ENCODE measurements around the gene PDZD8. TPM values are rescaled to one million over a fixed set of nuclear protein-coding genes. Genes with fewer than 3 reads are reported as not detected.

PDZD8 gene
- total and polyA plus RNA-seq, 8 donors = 4.6 to 55.9 (median 39.9) TPM

GRCh38 chr10:117366741-117367140 lies 8.5 kb downstream of the PDZD8 start:
- Histone ChIP-seq H3K27me3 (no peaks in the 10 kb centered on the region), H3K4me3 (peak overlapping the region in 1 of 4 donors; percentile 4), H3K9me3 (no peaks in the 10 kb centered on the region), H3K27ac (peak overlapping the region in 2 of 4 donors; percentile 80 to 92), H3K36me3 (no peaks in the 10 kb centered on the region), H3K4me1 (peaks cover 52 to 66% (median 66%) of the 10 kb centered on the region in 3 donors)
- FAIRE-seq = no peak
- peak in 3 of 4 donors; percentile 8 to 22 (median 9) for ATAC-seq
- intact Hi-C loops (cut with DNase I) = no loop called here
- WGBS, 2 donors = 37 to 50% methylated on average over 4 of the region's 4 CpGs
- no peak for DNase-seq
- TF ChIP-seq CTCF (IDR thresholded peaks at IDR 0.05) = no peak

DNA sequence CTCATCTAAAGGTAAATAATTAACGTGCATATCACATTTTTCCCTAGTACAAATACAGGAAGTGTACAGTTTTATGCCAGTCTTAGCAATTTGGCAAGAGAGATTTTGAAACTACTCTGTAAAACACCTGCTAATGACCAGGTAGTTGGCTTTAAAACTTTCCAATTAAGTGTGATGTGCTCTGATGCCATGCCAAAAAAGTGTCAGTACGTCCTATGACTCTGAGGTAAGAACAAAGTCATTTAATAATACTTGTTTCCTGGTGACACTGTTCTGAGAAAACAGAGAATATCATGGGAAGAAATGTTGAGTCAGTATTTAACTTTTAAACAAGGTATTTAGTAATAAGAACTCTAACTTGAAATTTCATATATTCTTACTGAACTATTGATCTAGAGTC lies 9.6 kb downstream of the PDZD8 start:
- H3K4me3 ChIP-seq = peak overlapping the region in 2 of 4 donors; percentile 13 to 22
- H3K4me1 ChIP-seq = peaks cover 57 to 73% (median 73%) of the 10 kb centered on the region in 3 donors
- no peaks in the 10 kb centered on the region for H3K9me3 ChIP-seq
- DNase-seq (peak in 3 of 6 donors; percentile 78 to 83 (median 79)), ATAC-seq (peak; percentile 62 to 85 (median 82)), FAIRE-seq (peak; percentile 95)
- H3K27ac ChIP-seq = peak overlapping the region; percentile 61 to 92 (median 75)
- TF ChIP-seq CTCF (IDR thresholded peaks at IDR 0.05) = no peak
- intact Hi-C loops (cut with DNase I) = no loop called here
- 1 to 7% methylated on average over 2 of the region's 2 CpGs for WGBS, 2 donors
- no peaks in the 10 kb centered on the region for H3K36me3 ChIP-seq
- H3K27me3 ChIP-seq = no peaks in the 10 kb centered on the region

GRCh38 chr10:117364110-117364960 lies 10.9 kb downstream of the PDZD8 start:
- Histone ChIP-seq H3K4me3 (no peak overlapping the region), H3K9me3 (no peaks in the 10 kb centered on the region), H3K27me3 (no peaks in the 10 kb centered on the region), H3K27ac (peak overlapping the region in 2 of 4 donors; percentile 80 to 92), H3K4me1 (peaks cover 53 to 78% (median 75%) of the 10 kb centered on the region in 3 donors), H3K36me3 (no peaks in the 10 kb centered on the region)
- intact Hi-C loops (cut with DNase I) = no loop called here
- DNase-seq (no peak), ATAC-seq (no peak), FAIRE-seq (no peak)
- TF ChIP-seq CTCF (IDR thresholded peaks at IDR 0.05) = no peak
- 44 to 45% methylated on average over 6 of the region's 6 CpGs for WGBS, 2 donors

DNA sequence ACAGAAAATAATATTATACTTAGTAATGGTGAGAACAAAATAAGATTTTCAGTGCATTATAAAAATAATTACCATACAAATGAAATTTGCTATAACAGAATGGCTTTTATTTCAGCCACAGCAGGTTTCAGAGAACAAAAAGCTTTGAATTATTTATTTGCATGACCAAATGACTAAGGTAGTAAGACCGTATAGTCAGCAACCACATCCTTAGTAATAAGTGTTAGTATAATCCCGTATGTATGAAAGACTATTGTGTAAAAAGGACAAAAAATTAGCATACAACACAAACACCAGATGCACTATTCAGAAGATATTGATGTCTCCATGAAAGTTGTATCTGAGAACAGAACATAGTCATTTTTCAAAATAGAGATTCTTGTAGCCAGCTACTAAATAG lies 12.2 kb downstream of the PDZD8 start:
- no peak for TF ChIP-seq CTCF (IDR thresholded peaks at IDR 0.05)
- Histone ChIP-seq H3K27ac (peak overlapping the region in 2 of 4 donors; percentile 72 to 92), H3K27me3 (no peaks in the 10 kb centered on the region), H3K4me3 (no peak overlapping the region), H3K4me1 (peaks cover 49 to 80% (median 77%) of the 10 kb centered on the region in 3 donors), H3K36me3 (no peaks in the 10 kb centered on the region), H3K9me3 (no peaks in the 10 kb centered on the region)
- FAIRE-seq (no peak), ATAC-seq (no peak), DNase-seq (no peak)
- intact Hi-C loops (cut with DNase I) = no loop called here
- 53 to 59% methylated on average over 2 of the region's 2 CpGs for WGBS, 2 donors

DNA sequence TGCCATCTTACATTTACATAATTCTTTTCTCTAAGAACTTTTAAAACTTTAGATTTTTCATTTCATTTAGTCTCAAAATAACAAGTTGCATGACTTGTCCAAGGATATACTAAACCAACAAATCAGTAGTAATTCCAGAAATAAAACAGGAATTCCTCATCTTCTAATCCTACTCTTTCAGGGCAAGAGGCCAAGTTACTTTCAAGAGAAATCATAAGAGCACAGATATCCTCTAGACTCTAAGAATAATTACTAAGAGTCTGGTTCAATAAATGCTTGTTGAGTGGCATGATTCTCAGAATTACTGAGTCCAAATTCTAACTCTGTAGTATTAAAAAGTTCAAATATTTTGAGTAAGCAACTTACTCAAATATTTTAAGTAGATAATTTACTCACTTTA lies 12.9 kb downstream of the PDZD8 start:
- Histone ChIP-seq H3K4me3 (peak overlapping the region in 1 of 4 donors; percentile 14), H3K36me3 (no peaks in the 10 kb centered on the region), H3K4me1 (peaks cover 46 to 73% (median 70%) of the 10 kb centered on the region in 3 donors), H3K27me3 (no peaks in the 10 kb centered on the region), H3K27ac (peak overlapping the region in 2 of 4 donors; percentile 72 to 92), H3K9me3 (no peaks in the 10 kb centered on the region)
- no peak for DNase-seq
- ATAC-seq = no peak
- FAIRE-seq = peak; percentile 56
- intact Hi-C loops (cut with DNase I) = no loop called here
- TF ChIP-seq CTCF (IDR thresholded peaks at IDR 0.05) = no peak

Data from pancreas (tissue), 10 donors.